HG03097 (cell line): ENCODE measurements around the gene ORC3.
"Not testable (repeated sequence)": the region's sequence is repeated elsewhere in the genome, so short reads cannot be mapped to it uniquely, and the experiment has no call there.

Source experiments
- ATAC-seq: cut with Tn5 transposase; IDR thresholded peaks from one replicate; pipeline ENCODE4 v1.9.1; 2021; ENCODE audit not compliant: unreplicated experiment, low FRiP score

Gene ORC3

DNA sequence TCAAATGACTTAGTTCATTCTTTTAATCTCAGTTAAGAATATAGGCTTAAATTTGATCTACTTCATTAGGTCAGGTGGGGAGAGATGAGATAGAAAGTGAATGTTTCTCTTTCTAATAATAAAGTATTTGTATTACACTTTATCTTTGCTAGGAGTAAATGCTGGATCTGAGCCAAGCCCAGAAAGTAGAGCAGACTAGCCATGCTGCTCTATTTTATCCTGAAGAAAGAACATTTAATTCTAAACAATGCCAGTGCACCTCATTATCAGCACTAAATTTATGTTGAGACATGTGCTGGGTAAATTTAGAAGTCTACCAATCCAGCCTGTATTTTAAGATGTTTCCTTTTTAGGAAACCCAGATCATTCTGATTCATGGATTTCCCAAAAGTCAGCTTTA is 68.6 kb downstream of the ORC3 start:
- ATAC-seq: no peak

DNA sequence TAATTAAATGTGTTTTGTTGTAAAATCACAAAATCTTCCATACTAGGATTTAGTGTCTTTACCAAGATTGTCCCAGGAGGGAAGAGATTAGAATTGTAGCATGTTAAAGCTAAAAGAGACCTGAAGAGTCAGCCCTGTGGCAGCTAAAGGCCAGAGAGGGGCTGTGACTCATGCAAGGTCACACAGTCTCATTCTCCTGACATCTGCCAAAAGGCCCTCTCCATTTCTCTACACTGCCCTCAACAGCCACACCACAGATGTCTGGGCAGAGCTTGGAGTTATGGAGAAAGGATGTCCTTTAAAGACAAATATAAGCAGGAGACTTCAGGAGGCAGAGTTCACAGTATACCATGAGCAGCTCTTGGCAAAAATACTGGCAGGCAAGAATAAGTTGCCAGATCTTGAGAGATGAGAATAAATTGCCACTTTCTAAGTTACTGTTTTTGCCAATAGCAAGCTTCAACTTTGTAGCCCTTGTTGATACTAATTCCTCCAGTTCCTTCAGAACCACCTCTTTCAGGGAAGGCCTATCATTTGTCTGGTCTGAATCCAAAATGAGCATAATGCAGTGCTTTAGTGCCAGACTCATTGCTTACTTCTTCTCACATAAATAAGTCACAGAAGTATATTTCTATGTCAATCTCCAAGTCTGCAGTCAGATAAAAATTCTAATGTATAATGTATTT is 70.4 kb downstream of the ORC3 start:
- ATAC-seq: no peak

DNA sequence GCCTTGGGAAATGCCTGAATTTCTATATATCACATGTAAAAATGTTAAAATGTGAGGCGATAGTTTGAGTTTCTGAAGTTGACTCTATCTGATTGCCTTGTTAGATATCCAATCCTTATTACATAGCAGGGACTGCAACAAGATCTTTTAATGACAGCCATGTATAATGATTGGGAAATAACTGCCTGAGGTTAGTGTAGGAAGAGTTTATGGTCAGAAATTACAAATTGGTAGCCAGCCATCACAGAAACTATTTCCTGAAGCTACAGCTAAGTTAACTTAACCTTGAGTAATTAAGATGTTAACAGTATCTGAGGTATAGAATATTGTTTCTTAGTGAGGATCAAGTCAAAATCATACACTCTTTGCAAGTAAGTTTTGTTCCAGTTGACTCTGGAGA is 71.1 kb downstream of the ORC3 start:
- ATAC-seq: no peak

GRCh38 chr6:87661503-87661902 is 71.6 kb downstream of the ORC3 start:
- ATAC-seq: no peak

- no peak for ATAC-seq
These were observed 73.5 kb downstream of the ORC3 start for GRCh38 chr6:87663434-87663833.

GRCh38 chr6:87664921-87665485 is 75.1 kb downstream of the ORC3 start:
- ATAC-seq: no peak

GRCh38 chr6:87667032-87667431 is 77.1 kb downstream of the ORC3 start:
- no peak for ATAC-seq

DNA sequence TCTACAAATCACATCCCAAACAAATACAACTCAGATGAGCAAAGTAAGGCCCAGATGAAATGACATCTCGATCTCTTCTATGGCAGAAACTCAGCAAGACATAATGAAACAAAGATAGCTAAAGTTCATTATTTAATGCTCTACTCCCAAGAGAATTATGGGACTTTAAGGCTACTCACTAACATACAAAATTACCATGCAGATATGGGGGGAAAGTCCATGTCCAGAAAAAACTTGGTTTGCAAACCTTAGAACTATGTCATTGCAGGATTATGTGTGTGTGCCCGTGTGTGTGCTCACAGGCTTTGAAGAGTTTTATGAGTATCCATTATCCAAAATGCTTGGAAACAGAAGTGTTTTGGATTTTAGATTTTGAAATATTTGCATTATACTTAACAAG is 78.1 kb downstream of the ORC3 start:
- ATAC-seq: no peak

GRCh38 chr6:87669051-87669450 is 79.1 kb downstream of the ORC3 start:
- no peak for ATAC-seq

- no peak for ATAC-seq
These were observed 80.8 kb downstream of the ORC3 start for GRCh38 chr6:87670707-87671106.

GRCh38 chr6:87671555-87672029 is 81.7 kb downstream of the ORC3 start:
- no peak for ATAC-seq

- no peak for ATAC-seq
These were observed 82.7 kb downstream of the ORC3 start for GRCh38 chr6:87672641-87673040.

DNA sequence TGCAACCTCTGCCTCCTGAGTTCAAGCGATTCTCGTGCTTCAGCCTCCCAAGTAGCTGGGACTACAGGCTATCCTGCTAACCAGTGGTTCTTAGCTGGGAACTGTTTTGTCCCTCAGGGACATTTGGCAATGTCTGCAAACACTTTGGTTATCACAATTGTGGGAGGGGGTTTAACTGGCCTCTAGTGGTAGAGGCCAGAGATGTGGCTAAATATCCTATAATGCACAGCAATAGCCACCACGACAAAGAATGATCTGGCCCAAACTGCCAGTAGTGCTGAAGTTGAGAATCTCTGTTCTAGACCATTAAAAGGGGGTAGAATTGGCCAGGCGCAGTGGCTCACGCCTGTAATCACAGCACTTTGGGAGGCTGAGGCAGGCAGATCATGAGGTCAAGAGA is 83.3 kb downstream of the ORC3 start:
- no peak for ATAC-seq

- ATAC-seq: no peak
These were observed 84.4 kb downstream of the ORC3 start for GRCh38 chr6:87674290-87674689.

GRCh38 chr6:87675004-87675681 is 85.2 kb downstream of the ORC3 start:
- ATAC-seq: no peak

- ATAC-seq: no peak
These were observed 92.4 kb downstream of the ORC3 start for GRCh38 chr6:87682310-87682709.

DNA sequence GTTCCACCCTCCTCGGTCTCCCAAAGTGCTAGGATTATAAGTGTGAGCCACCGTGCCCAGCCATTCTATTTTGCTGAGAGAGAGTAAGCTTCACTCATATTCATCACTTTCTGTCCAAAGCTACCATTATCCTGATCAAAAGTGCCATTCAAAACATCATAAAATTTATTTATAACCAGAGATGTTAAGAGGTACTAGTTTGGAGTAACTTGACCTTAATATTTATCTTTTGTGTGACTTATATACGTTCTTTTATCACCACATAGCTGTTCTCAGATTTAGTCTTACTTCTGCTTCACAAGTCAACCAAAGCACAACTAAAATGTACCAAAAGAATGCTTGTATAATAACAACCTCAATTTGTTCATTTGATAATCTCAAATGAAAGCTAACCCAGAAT is 94.0 kb downstream of the ORC3 start:
- no peak for ATAC-seq

- no peak for ATAC-seq
These were observed 95.1 kb downstream of the ORC3 start for GRCh38 chr6:87684895-87685654.

DNA sequence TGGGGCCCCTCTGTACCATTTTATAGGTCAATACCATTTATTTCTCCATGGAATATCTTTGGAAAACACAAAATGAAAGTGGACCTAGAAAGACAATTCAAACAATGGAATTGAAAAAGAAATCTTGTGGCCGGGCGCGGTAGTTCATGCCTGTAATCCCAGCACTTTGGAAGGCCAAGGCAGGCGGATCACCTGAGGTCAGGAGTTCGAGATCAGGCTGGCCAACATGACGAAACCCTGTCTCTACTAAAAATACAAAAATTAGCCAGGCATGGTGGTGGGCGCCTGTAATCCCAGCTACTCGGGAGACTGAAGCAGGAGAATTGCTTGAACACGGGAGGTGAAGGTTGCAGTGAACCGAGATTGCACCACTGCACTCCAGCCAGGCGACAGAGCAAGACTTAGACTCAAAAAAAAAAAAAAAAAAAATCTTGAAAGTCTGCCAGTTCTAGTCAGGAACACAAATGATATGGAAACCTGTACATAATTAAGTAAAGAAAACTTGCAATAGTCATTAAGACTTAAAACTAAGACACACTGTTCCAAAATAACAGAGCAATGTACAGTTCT is 96.8 kb downstream of the ORC3 start:
- not testable (repeated sequence) for ATAC-seq

- no peak for ATAC-seq
These were observed 97.4 kb downstream of the ORC3 start for GRCh38 chr6:87687296-87687695.

DNA sequence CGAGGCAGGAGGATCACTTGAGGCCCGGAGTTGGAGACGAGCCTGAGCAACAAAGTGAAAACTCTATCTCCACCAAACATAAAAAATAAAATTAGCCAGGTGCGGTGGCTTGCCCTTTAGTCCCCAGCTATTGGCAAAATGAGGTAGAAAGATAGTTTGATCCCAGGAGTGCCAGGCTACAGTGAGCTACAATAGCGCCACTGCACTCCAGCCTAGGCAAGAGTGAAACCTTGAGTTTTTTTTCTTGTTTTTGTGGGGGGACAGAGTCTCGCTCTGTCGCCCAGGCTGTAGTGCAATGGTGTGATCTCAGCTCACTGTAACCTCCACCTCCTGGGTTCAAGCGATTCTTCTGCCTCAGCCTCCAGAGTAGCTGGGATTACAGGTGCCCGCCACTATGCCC is 98.0 kb downstream of the ORC3 start:
- not testable (repeated sequence) for ATAC-seq
